ENCODE data around the gene ATG5. TPM values are rescaled to one million over a fixed set of nuclear protein-coding genes. Genes with fewer than 3 reads are reported as not detected.

The ATG5 gene
- total RNA-seq, 2 experiments from 2014 or later: 31.2 to 32.4 TPM

DNA sequence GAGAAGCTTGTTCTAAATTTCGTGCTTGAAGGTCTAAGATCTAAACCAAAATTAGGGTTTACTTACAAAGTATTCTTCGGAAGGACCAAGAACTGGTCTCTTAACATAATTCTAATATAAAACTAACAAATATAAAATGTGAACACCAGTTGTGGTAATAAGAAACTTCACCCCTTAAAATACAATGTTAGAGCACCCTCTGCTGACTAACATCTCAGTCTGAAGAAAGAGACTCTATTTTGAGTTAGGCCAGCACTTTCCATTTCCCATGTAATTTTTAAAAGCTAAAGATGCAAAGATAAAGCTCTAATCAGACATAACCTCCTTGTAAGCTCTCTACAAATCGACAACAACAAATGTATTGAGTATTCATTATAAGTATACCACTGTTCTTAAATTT lies 24.6 kb downstream of the ATG5 start:
- Mint-ChIP-seq H3K27ac (no peak overlapping the region), H3K9me3 (no peaks in the 10 kb centered on the region), H3K36me3 (ENCODE audit: low read depth) (peaks cover 2% of the 10 kb centered on the region), H3K27me3 (no peaks in the 10 kb centered on the region), H3K4me1 (ENCODE audit: low read depth) (peaks cover 9% of the 10 kb centered on the region), H3K4me3 (no peak overlapping the region)
- ChIA-PET POLR2A (no interaction called here), CTCF (interaction anchor here (0.6 to 2.2 kb wide), 10 partner anchors 11 to 566 kb away, joined by 3 to 6 read pairs (median 4); no protein-coding TSS in a partner anchor)
- TF ChIP-seq, protein P1, sequence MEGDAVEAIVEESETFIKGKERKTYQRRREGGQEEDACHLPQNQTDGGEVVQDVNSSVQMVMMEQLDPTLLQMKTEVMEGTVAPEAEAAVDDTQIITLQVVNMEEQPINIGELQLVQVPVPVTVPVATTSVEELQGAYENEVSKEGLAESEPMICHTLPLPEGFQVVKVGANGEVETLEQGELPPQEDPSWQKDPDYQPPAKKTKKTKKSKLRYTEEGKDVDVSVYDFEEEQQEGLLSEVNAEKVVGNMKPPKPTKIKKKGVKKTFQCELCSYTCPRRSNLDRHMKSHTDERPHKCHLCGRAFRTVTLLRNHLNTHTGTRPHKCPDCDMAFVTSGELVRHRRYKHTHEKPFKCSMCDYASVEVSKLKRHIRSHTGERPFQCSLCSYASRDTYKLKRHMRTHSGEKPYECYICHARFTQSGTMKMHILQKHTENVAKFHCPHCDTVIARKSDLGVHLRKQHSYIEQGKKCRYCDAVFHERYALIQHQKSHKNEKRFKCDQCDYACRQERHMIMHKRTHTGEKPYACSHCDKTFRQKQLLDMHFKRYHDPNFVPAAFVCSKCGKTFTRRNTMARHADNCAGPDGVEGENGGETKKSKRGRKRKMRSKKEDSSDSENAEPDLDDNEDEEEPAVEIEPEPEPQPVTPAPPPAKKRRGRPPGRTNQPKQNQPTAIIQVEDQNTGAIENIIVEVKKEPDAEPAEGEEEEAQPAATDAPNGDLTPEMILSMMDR (IDR thresholded peaks at IDR 0.05): peak; percentile 54
- ATAC-seq (no peak), DNase-seq (no peak)
- intact Hi-C loops (cut with micrococcal nuclease): no loop called here

DNA sequence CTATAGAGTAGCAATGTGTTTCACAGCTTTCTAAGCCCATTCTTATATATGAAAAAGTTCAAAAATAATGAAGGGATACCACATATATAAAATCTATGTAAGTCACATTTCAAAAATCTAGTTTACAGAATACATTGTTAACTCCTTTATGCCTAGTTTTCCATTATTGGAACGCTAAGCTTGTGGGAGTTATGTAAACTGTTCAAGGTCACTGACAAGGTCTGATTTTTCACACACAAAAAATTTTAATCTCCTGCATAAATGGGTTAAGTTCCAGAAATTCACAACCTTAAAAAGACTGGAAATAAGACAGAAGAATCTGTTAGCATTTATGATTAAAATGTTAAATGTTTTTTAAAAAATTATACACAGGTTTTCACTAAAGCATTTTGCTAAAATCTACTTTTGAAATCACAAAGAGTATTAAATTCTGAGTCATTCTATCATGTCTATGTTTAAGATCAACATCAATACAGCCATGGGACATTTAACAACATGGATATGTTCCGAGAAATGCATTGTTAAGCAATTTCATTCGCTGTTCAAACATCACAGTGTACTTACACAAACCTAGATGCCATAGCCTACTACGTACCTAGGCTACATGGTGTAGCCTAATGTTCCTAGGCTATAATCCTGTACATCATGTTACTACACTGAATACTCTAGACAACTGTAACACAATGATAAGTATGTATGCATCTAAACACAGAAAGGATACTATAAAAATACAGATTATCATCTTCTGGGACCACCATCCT lies 25.4 kb downstream of the ATG5 start:
- intact Hi-C loops (cut with micrococcal nuclease): no loop called here
- no peak overlapping the region for H3K27ac Mint-ChIP-seq
- DNase-seq (no peak), ATAC-seq (no peak)
- ChIA-PET POLR2A (no interaction called here), CTCF (interaction anchor here (1.2 to 2.2 kb wide), 8 partner anchors 11 to 565 kb away, joined by 3 to 6 read pairs (median 5); no protein-coding TSS in a partner anchor)
- no peaks in the 10 kb centered on the region for H3K9me3 Mint-ChIP-seq
- H3K4me3 Mint-ChIP-seq: no peak overlapping the region
- H3K4me1 Mint-ChIP-seq (ENCODE audit: low read depth): peaks cover 9% of the 10 kb centered on the region
- no peaks in the 10 kb centered on the region for H3K27me3 Mint-ChIP-seq
- peaks cover 2% of the 10 kb centered on the region for H3K36me3 Mint-ChIP-seq (ENCODE audit: low read depth)
- TF ChIP-seq, protein P1 (IDR thresholded peaks at IDR 0.05): no peak

DNA sequence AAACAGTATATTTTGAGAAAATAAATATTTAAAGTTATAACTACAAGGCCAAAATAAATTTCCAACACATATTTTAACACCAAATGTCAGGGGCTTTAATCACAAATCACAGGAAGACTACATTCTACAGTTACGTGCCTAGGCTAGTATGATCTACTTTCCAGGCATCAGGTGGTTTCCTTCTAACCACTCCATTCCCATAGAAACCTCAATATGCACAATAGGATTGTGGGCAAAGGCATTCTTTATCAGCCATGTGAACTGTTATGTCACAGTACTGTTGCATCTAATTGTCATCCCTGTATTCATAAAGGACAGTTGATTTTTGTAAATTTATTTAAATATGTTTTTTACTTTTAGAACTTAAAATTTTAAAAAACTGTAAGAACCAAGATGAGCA lies 32.4 kb downstream of the ATG5 start:
- TF ChIP-seq, protein P1 (IDR thresholded peaks at IDR 0.05): no peak
- Mint-ChIP-seq H3K27ac (no peak overlapping the region), H3K4me1 (ENCODE audit: low read depth) (peaks cover 11% of the 10 kb centered on the region), H3K27me3 (no peaks in the 10 kb centered on the region), H3K9me3 (no peaks in the 10 kb centered on the region), H3K4me3 (no peak overlapping the region), H3K36me3 (ENCODE audit: low read depth) (peaks cover 30% of the 10 kb centered on the region)
- no peak for ATAC-seq
- intact Hi-C loops (cut with micrococcal nuclease): no loop called here
- ChIA-PET CTCF (no interaction called here), POLR2A (interaction anchor here (0.7 kb wide), 1 partner anchor 28 kb away, joined by 3 read pairs; no protein-coding TSS in a partner anchor)
- no peak for DNase-seq

DNA sequence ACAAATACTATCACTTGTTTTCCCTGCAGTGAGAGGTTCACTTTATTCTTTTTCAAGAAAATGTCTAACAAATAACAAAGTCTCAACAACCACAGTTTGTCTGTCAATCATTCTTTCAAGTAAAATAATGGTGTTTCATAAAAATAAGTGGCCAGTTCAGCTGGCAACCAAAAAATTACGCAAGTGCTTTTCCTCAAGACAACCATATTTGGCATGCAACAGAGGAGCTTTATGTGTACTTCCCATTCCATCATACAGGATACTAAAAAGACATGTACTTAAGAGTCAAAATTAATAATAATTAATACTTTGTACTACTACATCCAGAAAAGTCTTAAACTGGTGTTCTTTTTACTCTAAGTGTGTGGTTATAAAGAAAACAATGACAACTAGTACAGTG lies 34.6 kb downstream of the ATG5 start:
- H3K4me1 Mint-ChIP-seq (ENCODE audit: low read depth): peaks cover 9% of the 10 kb centered on the region
- peaks cover 31% of the 10 kb centered on the region for H3K36me3 Mint-ChIP-seq (ENCODE audit: low read depth)
- ChIA-PET CTCF (no interaction called here), POLR2A (no interaction called here)
- no peak for DNase-seq
- H3K9me3 Mint-ChIP-seq: no peaks in the 10 kb centered on the region
- no peak overlapping the region for H3K27ac Mint-ChIP-seq
- no peak for ATAC-seq
- TF ChIP-seq, protein P1 (IDR thresholded peaks at IDR 0.05): no peak
- intact Hi-C loops (cut with micrococcal nuclease): no loop called here
- no peaks in the 10 kb centered on the region for H3K27me3 Mint-ChIP-seq
- H3K4me3 Mint-ChIP-seq: no peak overlapping the region

DNA sequence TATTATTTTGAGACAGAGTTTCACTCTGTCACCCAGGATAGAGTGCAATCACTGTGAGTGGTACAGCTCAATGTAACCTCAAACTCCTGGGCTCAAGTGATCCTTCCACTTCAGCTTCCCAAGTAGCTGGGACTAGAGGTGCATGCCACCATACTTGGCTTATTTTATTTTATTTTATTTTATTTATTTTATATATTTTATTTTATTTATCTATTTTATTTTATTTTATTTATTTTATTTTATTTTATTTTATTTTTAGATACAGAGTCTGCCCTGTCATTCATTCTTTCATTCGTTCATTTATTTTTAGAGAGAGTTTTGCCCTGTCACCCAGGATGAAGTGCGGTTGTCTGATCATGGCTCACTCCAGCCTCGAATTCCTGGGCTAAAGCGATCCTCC lies 35.5 kb downstream of the ATG5 start:
- intact Hi-C loops (cut with micrococcal nuclease): no loop called here
- peaks cover 32% of the 10 kb centered on the region for H3K36me3 Mint-ChIP-seq (ENCODE audit: low read depth)
- POLR2A ChIA-PET: interaction anchor here (0.6 kb wide), 1 partner anchor 45 kb away, joined by 3 read pairs; no protein-coding TSS in a partner anchor

More for the DNA sequence above, 35.5 kb downstream of the ATG5 start:
- Mint-ChIP-seq H3K9me3 (no peaks in the 10 kb centered on the region), H3K4me1 (ENCODE audit: low read depth) (peaks cover 9% of the 10 kb centered on the region), H3K27ac (no peak overlapping the region), H3K27me3 (no peaks in the 10 kb centered on the region), H3K4me3 (no peak overlapping the region)
- ATAC-seq (no peak), DNase-seq (no peak)
- CTCF ChIA-PET: interaction anchor here (1.5 to 1.6 kb wide), 2 partner anchors 10 to 15 kb away, joined by 3 to 5 read pairs; no protein-coding TSS in a partner anchor
- TF ChIP-seq, protein P1 (IDR thresholded peaks at IDR 0.05): no peak

Measured in activated CD8-positive, alpha-beta T cell treated with anti-CD3 and anti-CD28 coated beads for 36 hours (primary cell).